Measurements from ENCODE around the gene GPR153. TPM values are rescaled to one million over a fixed set of nuclear protein-coding genes. Genes with fewer than 3 reads are reported as not detected.

The GPR153 gene
- total RNA-seq, 1 experiment from 2014 or later, result 6.1 TPM

DNA sequence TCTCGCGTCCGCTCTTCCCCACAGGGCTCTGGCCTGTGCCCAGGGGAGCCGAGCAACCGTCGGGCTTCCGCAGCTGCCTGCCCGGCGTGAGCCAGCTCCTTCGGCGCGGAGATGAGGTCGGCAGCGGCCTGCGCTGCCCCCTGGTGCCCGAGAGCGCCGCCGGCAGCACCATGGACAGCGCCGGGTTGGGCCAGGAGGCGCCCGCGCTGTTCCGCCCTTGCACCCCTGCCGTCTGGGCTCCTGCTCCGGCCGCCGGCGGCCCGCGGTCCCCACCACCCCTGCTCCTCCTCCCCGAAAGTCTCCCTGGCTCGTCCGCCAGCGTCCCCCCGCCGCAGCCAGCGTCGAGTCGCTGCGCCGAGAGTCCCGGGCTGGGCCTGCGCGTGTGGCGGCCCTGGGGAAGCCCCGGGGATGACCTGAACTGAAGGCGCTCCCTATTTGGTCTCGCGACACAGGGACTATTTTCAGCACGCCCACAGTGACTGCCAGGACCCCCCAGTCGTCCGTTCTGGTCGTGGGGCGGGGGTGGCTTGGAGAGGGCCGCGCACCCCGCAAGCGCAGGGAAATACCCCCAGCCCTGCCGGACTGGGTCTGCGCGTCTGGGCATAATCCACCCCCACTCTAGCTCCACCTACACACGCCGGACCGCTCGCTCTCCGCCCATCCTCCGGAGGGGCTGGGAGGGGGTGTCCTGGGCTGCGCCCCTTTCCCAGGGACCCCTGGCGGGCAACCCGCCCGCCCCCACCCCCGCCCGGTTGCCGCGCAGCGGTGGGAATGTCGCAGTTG is 15.6 kb downstream of the GPR153 start (continued):
- TF ChIP-seq, protein P1, sequence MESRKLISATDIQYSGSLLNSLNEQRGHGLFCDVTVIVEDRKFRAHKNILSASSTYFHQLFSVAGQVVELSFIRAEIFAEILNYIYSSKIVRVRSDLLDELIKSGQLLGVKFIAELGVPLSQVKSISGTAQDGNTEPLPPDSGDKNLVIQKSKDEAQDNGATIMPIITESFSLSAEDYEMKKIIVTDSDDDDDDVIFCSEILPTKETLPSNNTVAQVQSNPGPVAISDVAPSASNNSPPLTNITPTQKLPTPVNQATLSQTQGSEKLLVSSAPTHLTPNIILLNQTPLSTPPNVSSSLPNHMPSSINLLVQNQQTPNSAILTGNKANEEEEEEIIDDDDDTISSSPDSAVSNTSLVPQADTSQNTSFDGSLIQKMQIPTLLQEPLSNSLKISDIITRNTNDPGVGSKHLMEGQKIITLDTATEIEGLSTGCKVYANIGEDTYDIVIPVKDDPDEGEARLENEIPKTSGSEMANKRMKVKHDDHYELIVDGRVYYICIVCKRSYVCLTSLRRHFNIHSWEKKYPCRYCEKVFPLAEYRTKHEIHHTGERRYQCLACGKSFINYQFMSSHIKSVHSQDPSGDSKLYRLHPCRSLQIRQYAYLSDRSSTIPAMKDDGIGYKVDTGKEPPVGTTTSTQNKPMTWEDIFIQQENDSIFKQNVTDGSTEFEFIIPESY (IDR thresholded peaks at IDR 0.05; ENCODE audit: extremely low read depth, insufficient replicate concordance, low read length), result no peak
- TF ChIP-seq SRF (IDR thresholded peaks at IDR 0.05; ENCODE audit: low read depth) (no peak), EZH2 (IDR thresholded peaks at IDR 0.05) (no peak), POLR2AphosphoS5 (IDR thresholded peaks at IDR 0.05; ENCODE audit: low read depth, low read length) (peak; percentile 49; the same call in 1 of the 2 replicates)
- TF ChIP-seq, protein P2, sequence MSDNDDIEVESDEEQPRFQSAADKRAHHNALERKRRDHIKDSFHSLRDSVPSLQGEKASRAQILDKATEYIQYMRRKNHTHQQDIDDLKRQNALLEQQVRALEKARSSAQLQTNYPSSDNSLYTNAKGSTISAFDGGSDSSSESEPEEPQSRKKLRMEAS (IDR thresholded peaks at IDR 0.05), result peak; percentile 88

DNA sequence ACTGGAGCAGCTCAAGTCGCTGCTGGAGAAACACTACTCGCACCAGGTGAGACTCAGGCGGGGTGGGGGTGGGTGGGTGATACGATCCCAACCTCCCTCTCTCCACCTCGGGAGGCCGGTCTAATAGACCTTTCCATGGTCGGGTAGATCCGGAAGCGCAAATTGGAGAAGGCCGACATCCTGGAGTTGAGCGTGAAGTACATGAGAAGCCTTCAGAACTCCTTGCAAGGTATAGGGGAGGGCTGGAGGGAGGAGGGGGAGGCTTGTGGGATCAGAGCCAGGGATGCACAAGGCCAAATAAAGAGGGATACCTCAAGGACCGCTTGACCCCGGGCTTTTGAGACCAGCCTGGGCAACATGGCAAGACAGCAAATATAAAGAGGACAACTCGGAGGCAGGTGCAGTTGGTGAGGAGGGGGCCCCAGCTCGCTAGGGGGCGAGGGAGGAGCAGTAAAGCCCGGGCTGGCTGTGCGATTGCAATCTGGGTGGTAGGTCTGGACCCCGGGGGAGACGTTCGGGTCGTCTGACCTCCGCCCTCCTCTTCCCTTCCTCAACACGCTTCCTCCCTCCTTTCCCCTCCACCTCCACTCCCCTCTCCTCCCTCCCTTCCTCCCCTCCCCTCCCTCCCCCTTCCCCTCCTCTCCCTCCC is 16.4 kb downstream of the GPR153 start:
- Histone ChIP-seq H3K27ac (ENCODE audit: low read depth, low read length) (no peak overlapping the region), H3K4me3 (replicated peaks in 1 of 2; ENCODE audit: low read depth in 1 of 2, low read length in 2 of 2) (no peak overlapping the region), H3K9me3 (ENCODE audit: control insufficient read depth in 1 of 2, insufficient read depth in 1 of 2, low read depth in 1 of 2, low read length in 2 of 2) (no peaks in the 10 kb centered on the region), H3K27me3 (ENCODE audit: insufficient read depth, low read length) (no peaks in the 10 kb centered on the region), H3K4me1 (ENCODE audit: control insufficient read depth in 1 of 2, insufficient read depth in 2 of 2, low read length in 2 of 2) (peaks cover 16 to 47% of the 10 kb centered on the region in 2 experiments; a peak in 3 of 4 replicates), H4K20me1 (ENCODE audit: insufficient read depth) (no peaks in the 10 kb centered on the region), H3K79me2 (ENCODE audit: insufficient read depth, low read length) (no peaks in the 10 kb centered on the region), H3K36me3 (ENCODE audit: control insufficient read depth in 1 of 2, insufficient read depth in 2 of 2, low read length in 2 of 2) (no peaks in the 10 kb centered on the region), H2AFZ (ENCODE audit: low read depth, low read length, poor library complexity, severe bottlenecking) (no peak overlapping the region), H3K9me2 (ENCODE audit: insufficient read depth) (no peaks in the 10 kb centered on the region), H3K9ac (ENCODE audit: low read length) (no peak overlapping the region), H3K4me2 (ENCODE audit: low read length) (no peak overlapping the region; the same call in 1 of the 2 replicates)
- no peak for ATAC-seq
- RAD21 ChIA-PET (ENCODE audit: low non-redundant PET in 1 of 2, low total read pairs in 2 of 2, uncharacterized antibody in 2 of 2, unreplicated experiment in 2 of 2), result interaction anchor here (0.7 to 1.4 kb wide), 6 partner anchors 8 to 192 kb away, joined by 3 to 5 read pairs (median 3); no protein-coding TSS in a partner anchor
- POLR2A ChIA-PET, result no interaction called here
- no peak for DNase-seq (ENCODE audit: low read depth, low spot score)
- CTCF ChIA-PET, result interaction anchor here (0.6 to 5.0 kb wide), 14 partner anchors 7 to 210 kb away, joined by 3 to 39 read pairs (median 8); partner anchors contain the start of genes HES2, ICMT and RNF207
- BruUV-seq (replicated peaks), result no TSS peak
- intact Hi-C loops (cut with micrococcal nuclease), result loop anchor here (1.0 to 5.0 kb wide), 4 partner anchors 40 to 963 kb away; no protein-coding TSS in a partner anchor
- TF ChIP-seq EZH2 (IDR thresholded peaks at IDR 0.05), result no peak
- no peak for TF ChIP-seq SIN3A (IDR thresholded peaks at IDR 0.05; ENCODE audit: low read depth)
- TF ChIP-seq RAD21 (IDR thresholded peaks at IDR 0.05; ENCODE audit: low read depth), result no peak
- TF ChIP-seq ZNF274 (IDR thresholded peaks at IDR 0.05; ENCODE audit: low read depth, low read length), result no peak
- TF ChIP-seq ZFX (IDR thresholded peaks at IDR 0.05), result no peak
- TF ChIP-seq, protein P2 (IDR thresholded peaks at IDR 0.05), result no peak
- no peak for TF ChIP-seq JUND (IDR thresholded peaks at IDR 0.05)
- TF ChIP-seq CEBPB (IDR thresholded peaks at IDR 0.05; ENCODE audit: low read depth), result no peak
- TF ChIP-seq, protein P3, sequence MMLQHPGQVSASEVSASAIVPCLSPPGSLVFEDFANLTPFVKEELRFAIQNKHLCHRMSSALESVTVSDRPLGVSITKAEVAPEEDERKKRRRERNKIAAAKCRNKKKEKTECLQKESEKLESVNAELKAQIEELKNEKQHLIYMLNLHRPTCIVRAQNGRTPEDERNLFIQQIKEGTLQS (IDR thresholded peaks at IDR 0.05), result no peak
- no peak for TF ChIP-seq SRF (IDR thresholded peaks at IDR 0.05; ENCODE audit: low read depth)
- TF ChIP-seq ELF1 (IDR thresholded peaks at IDR 0.05; ENCODE audit: borderline replicate concordance, low read depth), result no peak
- TF ChIP-seq SP1 (IDR thresholded peaks at IDR 0.05; ENCODE audit: low read depth), result no peak
- TF ChIP-seq, protein P4, sequence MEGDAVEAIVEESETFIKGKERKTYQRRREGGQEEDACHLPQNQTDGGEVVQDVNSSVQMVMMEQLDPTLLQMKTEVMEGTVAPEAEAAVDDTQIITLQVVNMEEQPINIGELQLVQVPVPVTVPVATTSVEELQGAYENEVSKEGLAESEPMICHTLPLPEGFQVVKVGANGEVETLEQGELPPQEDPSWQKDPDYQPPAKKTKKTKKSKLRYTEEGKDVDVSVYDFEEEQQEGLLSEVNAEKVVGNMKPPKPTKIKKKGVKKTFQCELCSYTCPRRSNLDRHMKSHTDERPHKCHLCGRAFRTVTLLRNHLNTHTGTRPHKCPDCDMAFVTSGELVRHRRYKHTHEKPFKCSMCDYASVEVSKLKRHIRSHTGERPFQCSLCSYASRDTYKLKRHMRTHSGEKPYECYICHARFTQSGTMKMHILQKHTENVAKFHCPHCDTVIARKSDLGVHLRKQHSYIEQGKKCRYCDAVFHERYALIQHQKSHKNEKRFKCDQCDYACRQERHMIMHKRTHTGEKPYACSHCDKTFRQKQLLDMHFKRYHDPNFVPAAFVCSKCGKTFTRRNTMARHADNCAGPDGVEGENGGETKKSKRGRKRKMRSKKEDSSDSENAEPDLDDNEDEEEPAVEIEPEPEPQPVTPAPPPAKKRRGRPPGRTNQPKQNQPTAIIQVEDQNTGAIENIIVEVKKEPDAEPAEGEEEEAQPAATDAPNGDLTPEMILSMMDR (IDR thresholded peaks at IDR 0.05 in 2 of 3, conservative IDR thresholded peaks at IDR 0.05 in 1 of 3; ENCODE audit: borderline replicate concordance in 1 of 3, insufficient read depth in 1 of 3, low read depth in 2 of 3, low read length in 2 of 3), result no peak
